ENCODE measurements around the gene ALCAM.

- no peak for TF ChIP-seq POLR2A (IDR thresholded peaks at IDR 0.05; ENCODE audit: low read length)
- TF ChIP-seq GATA1 (IDR thresholded peaks at IDR 0.05; ENCODE audit: low read depth, low read length) = no peak
Measured at GRCh38 chr3:105480768-105481167, 114.1 kb downstream of the ALCAM start.

All from erythroblast (primary cell).